Measurements from ENCODE around the gene CC2D1B.

Gene CC2D1B

DNA sequence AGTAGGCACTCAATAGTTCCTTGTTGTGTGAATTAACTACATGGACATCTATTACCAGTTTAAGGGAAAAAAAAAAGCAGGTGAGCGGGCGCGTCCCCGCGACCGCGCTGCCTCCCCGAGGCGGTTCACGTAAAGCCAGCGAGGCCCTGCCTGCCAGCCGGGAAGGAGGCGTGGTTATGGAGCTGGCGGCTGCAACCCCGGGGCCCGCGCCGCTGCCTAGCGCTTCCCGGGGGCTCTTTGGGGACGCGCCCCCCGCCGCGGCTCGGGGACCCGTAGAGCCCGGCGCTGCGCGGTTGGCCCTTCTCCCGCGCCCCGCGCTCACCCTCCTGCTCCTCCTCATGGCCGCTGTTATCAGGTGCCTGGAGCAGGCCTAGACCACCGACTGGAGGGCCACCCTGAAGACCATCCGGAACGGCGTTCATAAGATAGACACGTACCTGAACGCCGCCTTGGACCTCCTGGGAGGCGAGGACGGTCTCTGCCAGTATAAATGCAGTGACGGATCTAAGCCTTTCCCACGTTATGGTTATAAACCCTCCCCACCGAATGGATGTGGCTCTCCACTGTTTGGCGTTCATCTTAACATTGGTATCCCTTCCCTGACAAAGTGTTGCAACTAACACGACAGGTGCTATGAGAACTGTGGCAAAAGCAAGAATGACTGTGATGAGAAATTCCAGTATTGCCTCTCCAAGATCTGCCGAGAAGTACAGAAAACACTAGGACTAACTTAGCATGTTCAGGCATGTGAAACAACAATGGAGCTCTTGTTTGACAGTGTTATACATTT lies 2.6 kb upstream of the CC2D1B start:
- peak overlapping the region; percentile 71 for H3K4me3 Mint-ChIP-seq
- no peak overlapping the region for H3K27ac Mint-ChIP-seq
- H3K4me1 Mint-ChIP-seq = peaks cover 20% of the 10 kb centered on the region
- H3K27me3 Mint-ChIP-seq = no peaks in the 10 kb centered on the region
- no peaks in the 10 kb centered on the region for H3K9me3 Mint-ChIP-seq
- DNase-seq (ENCODE audit: low spot score in 2 of 2) (peak; percentile 40 to 50), ATAC-seq (ENCODE audit: low read depth) (no peak)
- H3K36me3 Mint-ChIP-seq = no peaks in the 10 kb centered on the region

DNA sequence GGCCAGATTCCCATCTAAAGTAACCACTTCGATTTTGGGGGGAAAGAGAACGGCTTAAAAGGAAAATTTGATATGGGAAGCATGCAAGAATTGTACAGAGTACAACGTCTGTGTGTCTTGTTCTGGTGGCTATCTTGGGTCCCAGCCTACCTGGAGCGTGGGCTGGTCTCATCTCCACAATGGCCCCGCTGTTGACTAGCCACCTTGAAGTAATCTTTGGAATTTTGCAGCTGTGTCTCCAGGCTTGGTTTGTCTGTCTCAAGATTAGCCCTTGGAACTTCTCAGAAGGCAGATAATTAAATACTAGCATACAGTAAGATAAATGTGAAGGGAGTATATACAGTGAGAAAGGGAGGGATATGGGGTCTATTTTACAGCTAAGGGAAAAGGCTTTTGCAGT lies 1.3 kb upstream of the CC2D1B start:
- ATAC-seq (ENCODE audit: low read depth) (no peak), DNase-seq (ENCODE audit: low spot score in 2 of 2) (no peak)
- H3K9me3 Mint-ChIP-seq = no peaks in the 10 kb centered on the region
- peaks cover 20% of the 10 kb centered on the region for H3K4me1 Mint-ChIP-seq
- H3K27me3 Mint-ChIP-seq = no peaks in the 10 kb centered on the region
- H3K27ac Mint-ChIP-seq = no peak overlapping the region
- H3K36me3 Mint-ChIP-seq = peaks cover 6% of the 10 kb centered on the region
- no peak overlapping the region for H3K4me3 Mint-ChIP-seq

DNA sequence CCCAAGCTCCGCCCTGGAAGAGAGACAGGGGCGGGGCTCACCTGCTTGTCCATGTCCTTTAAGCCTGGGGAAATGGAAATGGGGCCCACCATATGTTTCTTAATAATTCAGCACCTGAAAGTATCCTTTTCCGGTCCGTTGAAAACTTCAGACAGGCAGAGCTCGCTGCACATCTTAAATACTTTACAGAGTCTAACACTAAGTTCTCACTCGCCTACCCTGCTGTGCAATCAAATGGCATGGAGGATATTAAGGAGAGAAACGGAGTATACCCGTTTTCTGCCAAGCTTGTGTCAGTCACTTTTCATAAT lies 467 bp upstream of the CC2D1B start:
- Mint-ChIP-seq H3K4me1 (peaks cover 20% of the 10 kb centered on the region), H3K9me3 (no peaks in the 10 kb centered on the region), H3K4me3 (peak overlapping the region; percentile 95), H3K27me3 (no peaks in the 10 kb centered on the region), H3K27ac (peak overlapping the region; percentile 90), H3K36me3 (peaks cover 11% of the 10 kb centered on the region)
- DNase-seq (ENCODE audit: low spot score in 2 of 2) (no peak), ATAC-seq (ENCODE audit: low read depth) (no peak)

DNA sequence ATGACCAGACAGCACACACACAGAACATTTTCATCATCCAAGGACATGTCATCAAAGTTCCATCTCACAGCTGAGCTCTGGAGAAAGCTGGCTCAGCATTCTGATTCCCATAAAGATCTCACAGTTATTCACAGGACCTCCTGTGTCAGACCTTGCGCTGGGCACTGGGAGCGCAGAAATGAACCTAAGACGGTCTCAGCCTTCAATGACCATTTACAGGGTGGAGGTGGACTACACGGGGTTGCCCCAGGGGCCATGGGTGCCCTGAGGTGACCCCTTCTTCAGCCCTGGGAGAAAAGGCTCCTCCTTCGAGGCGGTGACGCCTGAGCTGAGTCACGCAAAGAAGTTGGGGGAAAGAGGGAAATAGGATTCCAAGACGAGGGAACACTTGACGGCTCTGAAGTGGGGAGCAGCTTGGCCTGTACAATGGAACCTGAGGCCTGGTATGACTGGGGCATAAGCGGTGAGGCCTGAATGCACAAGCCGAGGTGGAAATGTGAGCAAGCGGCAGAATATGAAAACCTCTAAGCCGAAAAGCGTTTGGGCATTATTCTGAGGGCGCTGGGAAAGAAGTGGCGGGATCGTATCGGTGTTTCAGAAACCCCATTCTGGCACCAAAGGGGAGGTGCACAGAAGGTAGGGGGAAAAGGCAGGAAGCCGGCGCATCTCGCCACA lies 797 bp downstream of the CC2D1B start:
- Mint-ChIP-seq H3K9me3 (no peaks in the 10 kb centered on the region), H3K36me3 (peaks cover 18% of the 10 kb centered on the region), H3K27ac (peak overlapping the region; percentile 90), H3K4me3 (peak overlapping the region; percentile 95), H3K4me1 (peaks cover 20% of the 10 kb centered on the region), H3K27me3 (no peaks in the 10 kb centered on the region)
- DNase-seq (ENCODE audit: low spot score in 2 of 2) (no peak), ATAC-seq (ENCODE audit: low read depth) (no peak)

DNA sequence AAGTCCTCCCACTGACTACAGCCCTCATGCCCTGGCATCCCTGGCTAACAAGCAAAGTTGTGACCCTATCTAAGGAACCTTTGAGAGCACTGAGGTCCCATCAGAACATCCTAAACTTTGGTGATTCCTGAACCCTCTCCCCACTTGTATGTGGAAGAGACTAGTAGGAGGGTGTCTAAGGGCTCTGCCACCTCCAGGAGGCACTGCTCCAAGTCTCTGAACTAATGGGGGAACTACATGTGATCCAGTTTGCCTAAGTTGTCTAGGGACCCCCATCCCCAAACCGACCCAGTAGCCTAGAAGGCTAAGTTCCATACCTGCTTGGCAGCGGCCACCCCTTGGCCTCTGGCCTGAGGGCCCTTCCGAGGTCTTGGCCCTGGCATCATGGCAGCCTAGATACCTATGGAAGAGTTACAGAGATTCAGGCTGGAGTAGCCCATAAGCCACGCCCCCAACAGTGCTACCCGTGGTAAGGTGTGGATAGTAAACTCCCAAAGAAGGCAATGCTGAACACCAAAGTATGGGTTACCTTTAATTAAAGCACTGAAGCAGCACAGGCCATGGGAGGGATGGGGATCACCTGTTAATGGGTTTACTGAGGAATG lies 1.7 kb downstream of the CC2D1B start:
- H3K4me1 Mint-ChIP-seq = peaks cover 20% of the 10 kb centered on the region
- no peaks in the 10 kb centered on the region for H3K9me3 Mint-ChIP-seq
- ATAC-seq (ENCODE audit: low read depth) (no peak), DNase-seq (ENCODE audit: low spot score in 2 of 2) (no peak)
- no peaks in the 10 kb centered on the region for H3K27me3 Mint-ChIP-seq
- H3K4me3 Mint-ChIP-seq = peak overlapping the region; percentile 51
- peaks cover 23% of the 10 kb centered on the region for H3K36me3 Mint-ChIP-seq
- peak overlapping the region; percentile 41 for H3K27ac Mint-ChIP-seq

DNA sequence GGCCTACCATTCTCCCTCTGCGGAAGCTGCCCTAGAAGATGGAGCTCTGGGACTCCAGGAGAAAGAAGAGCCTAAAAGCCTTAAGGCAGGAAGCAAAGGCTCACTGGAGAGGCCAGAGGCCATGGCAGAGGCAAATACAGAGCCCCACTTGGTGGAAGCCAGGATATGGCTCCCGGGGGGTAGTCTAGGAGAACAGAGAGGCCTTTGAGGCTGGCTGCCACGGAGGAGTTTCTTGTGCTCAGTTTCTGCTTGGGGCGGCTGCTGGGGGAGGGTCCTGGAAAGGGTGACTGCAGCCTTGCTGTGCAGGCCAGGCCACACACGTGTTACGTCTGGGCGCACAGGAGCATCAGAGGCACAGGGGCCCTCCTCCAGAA lies 5.4 kb downstream of the CC2D1B start:
- peaks cover 44% of the 10 kb centered on the region for H3K36me3 Mint-ChIP-seq
- H3K9me3 Mint-ChIP-seq = no peaks in the 10 kb centered on the region
- no peak overlapping the region for H3K27ac Mint-ChIP-seq
- H3K27me3 Mint-ChIP-seq = no peaks in the 10 kb centered on the region
- no peak for DNase-seq (ENCODE audit: low spot score in 2 of 2)
- peaks cover 12% of the 10 kb centered on the region for H3K4me1 Mint-ChIP-seq
- ATAC-seq (ENCODE audit: low read depth) = no peak
- no peak overlapping the region for H3K4me3 Mint-ChIP-seq

DNA sequence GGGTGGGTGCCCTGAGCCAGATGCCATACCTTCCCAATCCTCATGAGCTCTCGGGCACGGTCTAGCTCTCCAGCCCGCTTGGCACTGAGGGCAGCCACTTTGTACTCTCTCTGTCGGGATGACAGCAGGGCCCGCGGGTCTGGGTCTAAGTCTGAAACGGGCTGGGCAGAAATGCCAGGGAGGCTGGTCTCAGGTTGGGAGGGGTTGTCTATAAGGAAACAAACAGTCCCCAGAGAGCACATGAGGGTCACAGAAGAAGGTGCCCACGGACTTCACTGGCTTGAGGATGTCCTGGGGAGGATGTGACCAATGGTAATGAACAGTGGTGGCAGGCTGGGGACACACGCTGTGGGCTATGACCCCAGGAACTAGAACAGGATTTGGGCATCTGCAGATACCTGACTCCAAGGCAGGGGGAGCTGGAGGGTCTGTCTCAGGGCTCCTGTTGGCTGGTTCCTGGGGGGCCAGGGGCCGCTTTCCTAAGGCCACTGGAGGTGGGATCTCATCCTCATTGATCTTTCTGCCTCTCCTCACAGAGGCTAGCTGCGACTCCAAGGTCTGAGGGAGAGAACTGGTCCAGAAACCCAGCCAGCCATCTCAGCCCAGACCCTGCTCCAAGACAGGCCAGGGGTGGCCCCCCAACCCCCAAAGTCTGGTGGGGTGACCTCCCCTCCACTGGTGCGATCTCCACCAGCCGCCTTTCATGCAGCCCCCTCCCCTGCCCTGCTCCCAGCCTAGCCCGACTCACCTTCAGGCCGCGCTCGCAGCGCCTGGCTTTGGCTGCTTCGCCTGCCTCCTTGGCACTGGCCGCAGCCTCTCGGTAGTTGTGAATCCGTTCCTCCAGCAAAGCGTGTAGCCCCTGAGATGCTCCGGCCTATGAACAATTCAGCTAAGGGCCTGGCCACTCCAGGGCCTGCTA lies 6.1 kb downstream of the CC2D1B start:
- Mint-ChIP-seq H3K9me3 (no peaks in the 10 kb centered on the region), H3K36me3 (peaks cover 49% of the 10 kb centered on the region), H3K4me1 (peaks cover 6% of the 10 kb centered on the region), H3K27ac (peak overlapping the region; percentile 63), H3K27me3 (no peaks in the 10 kb centered on the region), H3K4me3 (no peak overlapping the region)
- DNase-seq (ENCODE audit: low spot score in 2 of 2) (no peak), ATAC-seq (ENCODE audit: low read depth) (no peak)

DNA sequence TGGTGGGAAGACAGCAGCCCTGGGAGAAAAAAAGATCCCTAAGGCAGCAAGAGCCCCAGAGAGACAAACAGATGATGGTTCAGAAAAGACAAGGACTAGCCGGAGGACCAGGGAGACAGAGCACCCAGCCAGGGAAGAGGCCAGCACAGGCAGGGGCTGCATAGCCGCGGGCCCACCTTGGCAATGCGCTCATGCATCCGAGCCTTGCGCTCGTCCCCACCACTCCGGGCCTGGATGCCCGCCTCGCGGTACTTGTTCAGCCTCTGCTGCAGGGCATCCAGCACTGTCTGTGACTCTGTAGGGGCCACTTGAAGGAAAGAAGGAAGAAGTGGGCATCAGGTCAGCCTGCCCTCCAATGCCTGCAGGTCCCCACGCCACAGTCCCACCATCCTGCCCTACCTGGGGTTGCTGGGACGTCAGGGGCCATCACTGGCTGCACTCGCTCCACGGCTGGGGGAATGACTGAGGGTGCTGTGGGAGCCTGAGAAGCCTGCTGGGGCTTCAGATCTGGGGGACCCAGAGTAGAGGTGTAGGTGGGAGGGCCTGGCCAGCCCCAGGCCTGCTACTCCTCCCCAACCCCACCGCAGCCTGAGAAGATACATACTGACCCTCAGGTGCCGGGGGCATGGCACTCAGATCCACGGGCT lies 7.0 kb downstream of the CC2D1B start:
- no peak overlapping the region for H3K4me3 Mint-ChIP-seq
- peaks cover 55% of the 10 kb centered on the region for H3K36me3 Mint-ChIP-seq
- no peaks in the 10 kb centered on the region for H3K4me1 Mint-ChIP-seq
- ATAC-seq (ENCODE audit: low read depth) (no peak), DNase-seq (ENCODE audit: low spot score in 2 of 2) (no peak)
- H3K27ac Mint-ChIP-seq = no peak overlapping the region
- no peaks in the 10 kb centered on the region for H3K27me3 Mint-ChIP-seq
- H3K9me3 Mint-ChIP-seq = no peaks in the 10 kb centered on the region

DNA sequence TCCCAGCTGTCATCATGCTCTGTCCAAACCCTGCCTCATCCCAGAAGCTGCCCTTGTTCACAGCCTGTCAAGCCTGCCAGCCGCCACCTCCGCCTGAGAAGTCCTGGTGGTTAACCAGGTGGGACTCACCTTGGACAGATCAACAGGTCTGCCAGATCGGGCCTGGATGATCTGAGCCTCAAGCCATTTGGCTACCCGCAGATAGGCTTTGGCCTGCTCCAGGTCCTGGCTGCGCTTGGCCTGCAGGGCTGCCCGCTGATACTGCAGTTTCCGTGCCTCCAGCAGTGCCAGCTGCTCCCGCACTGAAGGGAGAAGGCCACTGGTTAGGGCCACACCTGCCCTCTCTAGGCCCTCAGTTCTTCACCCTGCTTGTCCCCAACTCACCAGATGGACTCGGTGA lies 8.6 kb downstream of the CC2D1B start:
- ATAC-seq (ENCODE audit: low read depth) = no peak
- H3K27ac Mint-ChIP-seq = no peak overlapping the region
- no peaks in the 10 kb centered on the region for H3K4me1 Mint-ChIP-seq
- H3K4me3 Mint-ChIP-seq = no peak overlapping the region
- no peak for DNase-seq (ENCODE audit: low spot score in 2 of 2)
- no peaks in the 10 kb centered on the region for H3K9me3 Mint-ChIP-seq
- H3K27me3 Mint-ChIP-seq = no peaks in the 10 kb centered on the region
- peaks cover 53% of the 10 kb centered on the region for H3K36me3 Mint-ChIP-seq

DNA sequence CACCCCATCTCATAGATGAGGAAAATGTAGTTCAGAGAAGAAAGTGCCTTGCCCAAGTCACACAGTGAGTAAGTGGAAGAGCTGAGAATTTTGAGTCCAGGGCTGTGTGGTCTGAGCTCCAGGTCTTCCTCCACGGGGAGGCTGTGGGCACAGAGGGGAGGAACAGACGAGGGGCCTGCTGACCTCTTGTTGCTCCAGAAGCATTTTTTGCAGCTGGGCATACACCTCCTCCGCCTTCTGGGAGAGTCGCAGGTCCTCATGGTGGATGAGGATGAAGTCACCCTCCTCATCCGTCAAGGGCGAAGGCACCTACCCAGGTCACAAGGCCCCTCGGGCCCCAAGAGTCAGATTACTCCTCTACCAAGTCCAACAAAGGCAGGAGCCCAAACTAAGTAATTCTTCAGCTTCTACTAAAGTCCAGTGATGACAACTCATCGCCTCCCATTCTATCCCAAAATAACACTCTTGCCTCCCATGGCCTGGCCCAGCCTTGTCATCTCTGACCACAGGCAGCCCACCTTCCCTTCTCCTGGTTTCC lies 9.1 kb downstream of the CC2D1B start:
- H3K4me3 Mint-ChIP-seq = no peak overlapping the region
- H3K27ac Mint-ChIP-seq = no peak overlapping the region
- H3K9me3 Mint-ChIP-seq = no peaks in the 10 kb centered on the region
- DNase-seq (ENCODE audit: low spot score in 2 of 2) = no peak
- no peaks in the 10 kb centered on the region for H3K27me3 Mint-ChIP-seq
- peaks cover 53% of the 10 kb centered on the region for H3K36me3 Mint-ChIP-seq
- H3K4me1 Mint-ChIP-seq = no peaks in the 10 kb centered on the region
- no peak for ATAC-seq (ENCODE audit: low read depth)

DNA sequence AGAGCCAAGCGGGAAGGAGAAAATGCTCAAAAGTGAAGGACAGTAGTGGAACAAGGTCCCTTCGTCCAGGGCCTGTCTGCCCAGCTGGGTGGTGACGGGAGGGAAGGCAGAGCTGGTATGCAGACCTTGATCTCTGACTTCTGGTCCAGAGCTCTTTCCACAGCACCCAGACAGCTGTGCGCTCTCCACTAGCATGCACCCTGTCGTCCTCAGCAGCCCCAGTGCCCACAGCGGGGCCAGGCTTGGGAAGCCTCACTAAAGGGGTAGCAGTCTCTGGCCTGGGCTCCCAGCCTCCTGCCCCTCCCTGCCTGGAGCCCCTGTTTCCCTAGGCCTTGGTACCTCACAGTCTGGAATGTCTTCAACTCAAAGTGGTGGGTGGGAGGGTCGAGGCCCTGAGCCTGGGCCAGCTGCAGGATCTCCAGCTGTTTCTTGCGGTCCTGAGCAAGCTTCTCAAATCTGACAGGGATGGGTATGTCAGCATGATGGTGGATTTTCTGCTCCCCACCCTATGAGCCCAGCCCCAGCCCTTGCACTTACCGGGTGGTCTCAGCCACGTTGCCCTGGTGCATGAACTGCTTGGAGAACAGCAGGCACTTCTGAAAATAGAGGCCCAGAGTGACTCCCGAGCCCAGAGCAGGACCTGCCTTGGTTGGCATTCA lies 10.0 kb downstream of the CC2D1B start:
- peaks cover 45% of the 10 kb centered on the region for H3K36me3 Mint-ChIP-seq
- H3K4me3 Mint-ChIP-seq = no peak overlapping the region
- ATAC-seq (ENCODE audit: low read depth) (no peak), DNase-seq (ENCODE audit: low spot score in 2 of 2) (no peak)
- H3K27me3 Mint-ChIP-seq = no peaks in the 10 kb centered on the region
- no peaks in the 10 kb centered on the region for H3K9me3 Mint-ChIP-seq
- H3K27ac Mint-ChIP-seq = no peak overlapping the region
- no peaks in the 10 kb centered on the region for H3K4me1 Mint-ChIP-seq

DNA sequence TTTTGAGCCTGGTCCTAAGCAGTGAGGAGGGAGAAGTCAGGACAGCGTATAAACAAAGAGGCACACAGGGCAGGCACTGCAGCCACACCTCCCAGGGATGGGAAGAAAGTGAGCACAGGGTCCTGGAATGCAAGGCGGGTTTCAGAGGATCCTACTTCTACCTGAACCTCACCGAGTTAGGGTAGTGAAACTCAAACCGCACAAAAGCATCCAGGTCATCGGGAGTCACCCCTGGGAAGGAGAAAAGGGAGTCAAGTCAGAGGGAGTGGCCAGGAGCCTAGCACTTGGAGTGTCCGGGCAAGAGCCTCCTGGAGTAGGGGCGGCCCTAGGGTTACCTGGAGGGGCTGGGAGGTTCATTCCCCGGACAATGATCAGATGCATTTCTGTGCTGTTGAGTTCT lies 10.6 kb downstream of the CC2D1B start:
- DNase-seq (ENCODE audit: low spot score in 2 of 2) (no peak), ATAC-seq (ENCODE audit: low read depth) (no peak)
- Mint-ChIP-seq H3K27me3 (no peaks in the 10 kb centered on the region), H3K36me3 (peaks cover 43% of the 10 kb centered on the region), H3K4me1 (no peaks in the 10 kb centered on the region), H3K27ac (no peak overlapping the region), H3K4me3 (no peak overlapping the region), H3K9me3 (no peaks in the 10 kb centered on the region)

DNA sequence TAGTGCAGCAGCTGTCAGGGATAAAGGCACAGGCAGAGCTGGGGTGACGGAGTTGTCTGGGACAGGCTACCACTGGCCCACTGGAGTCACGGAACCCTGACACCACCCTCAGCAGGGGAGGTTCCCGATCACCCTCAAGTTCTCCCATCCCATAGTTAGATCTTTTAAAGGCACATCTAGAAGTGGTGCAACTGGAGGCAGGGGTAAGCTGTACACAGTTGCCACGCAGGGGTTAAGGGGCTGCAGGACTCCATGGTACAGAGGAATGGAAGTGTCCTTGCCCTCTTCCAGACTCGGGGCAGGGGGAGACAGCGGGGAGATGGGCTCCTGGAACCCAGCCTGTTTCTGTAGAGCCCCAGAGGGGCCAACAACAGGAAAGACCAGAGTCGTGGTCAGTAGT lies 13.3 kb downstream of the CC2D1B start:
- Mint-ChIP-seq H3K36me3 (peaks cover 26% of the 10 kb centered on the region), H3K9me3 (no peaks in the 10 kb centered on the region), H3K4me1 (no peaks in the 10 kb centered on the region), H3K4me3 (no peak overlapping the region), H3K27ac (no peak overlapping the region), H3K27me3 (no peaks in the 10 kb centered on the region)
- DNase-seq (ENCODE audit: low spot score in 2 of 2) (no peak), ATAC-seq (ENCODE audit: low read depth) (no peak)
